ENCODE results near the gene CYP1A2.
"Not testable (repeated sequence)": the region's sequence is repeated elsewhere in the genome, so short reads cannot be mapped to it uniquely, and the experiment has no call there.

The CYP1A2 gene

GRCh38 chr15:74738239-74738638 is 10.4 kb upstream of the CYP1A2 start:
- H3K27ac ChIP-seq (ENCODE audit: insufficient read depth, low read depth, low read length, poor library complexity, severe bottlenecking); H3K4me1 ChIP-seq (ENCODE audit: control insufficient read depth, insufficient read depth, low read length); H3K4me3 ChIP-seq (ENCODE audit: insufficient read depth, low read depth, low read length); H3K36me3 ChIP-seq (ENCODE audit: control insufficient read depth, insufficient read depth, low read length); H3K9me3 ChIP-seq (ENCODE audit: control insufficient read depth, low read length): not testable (repeated sequence)
- 81 to 88% methylated on average over 5 of the region's 5 CpGs for WGBS, 2 experiments
- peaks cover 10% of the 10 kb centered on the region for H3K27me3 ChIP-seq (ENCODE audit: control insufficient read depth, insufficient read depth, low read length, poor library complexity, severe bottlenecking)

- Histone ChIP-seq H3K27me3 (ENCODE audit: control insufficient read depth, insufficient read depth, low read length, poor library complexity, severe bottlenecking) (peaks cover 19% of the 10 kb centered on the region), H3K36me3 (ENCODE audit: control insufficient read depth, insufficient read depth, low read length) (no peaks in the 10 kb centered on the region), H3K9me3 (ENCODE audit: control insufficient read depth, low read length) (no peaks in the 10 kb centered on the region), H3K4me1 (ENCODE audit: control insufficient read depth, insufficient read depth, low read length) (no peaks in the 10 kb centered on the region), H3K27ac (ENCODE audit: insufficient read depth, low read depth, low read length, poor library complexity, severe bottlenecking) (no peak overlapping the region), H3K4me3 (ENCODE audit: insufficient read depth, low read depth, low read length) (no peak overlapping the region)
- WGBS, 2 experiments, result 92% methylated on average over 5 of the region's 5 CpGs
These were observed 6.2 kb upstream of the CYP1A2 start for GRCh38 chr15:74742422-74742821.

- H3K36me3 ChIP-seq (ENCODE audit: control insufficient read depth, insufficient read depth, low read length), result no peaks in the 10 kb centered on the region
- peaks cover 8% of the 10 kb centered on the region for H3K4me1 ChIP-seq (ENCODE audit: control insufficient read depth, insufficient read depth, low read length)
- peaks cover 47% of the 10 kb centered on the region for H3K27me3 ChIP-seq (ENCODE audit: control insufficient read depth, insufficient read depth, low read length, poor library complexity, severe bottlenecking)
- no peak overlapping the region for H3K4me3 ChIP-seq (ENCODE audit: insufficient read depth, low read depth, low read length)
- no peak overlapping the region for H3K27ac ChIP-seq (ENCODE audit: insufficient read depth, low read depth, low read length, poor library complexity, severe bottlenecking)
- 87 to 89% methylated on average over 4 of the region's 4 CpGs for WGBS, 2 experiments
- H3K9me3 ChIP-seq (ENCODE audit: control insufficient read depth, low read length), result no peaks in the 10 kb centered on the region
These were observed 2.3 kb upstream of the CYP1A2 start for GRCh38 chr15:74746389-74746788.

GRCh38 chr15:74749832-74750231 is 1.2 kb downstream of the CYP1A2 start:
- H3K27me3 ChIP-seq (ENCODE audit: control insufficient read depth, insufficient read depth, low read length, poor library complexity, severe bottlenecking), result peaks cover 72% of the 10 kb centered on the region
- WGBS, 2 experiments, result 95 to 96% methylated on average over 20 of the region's 20 CpGs
- no peak overlapping the region for H3K4me3 ChIP-seq (ENCODE audit: insufficient read depth, low read depth, low read length)
- peaks cover 8% of the 10 kb centered on the region for H3K4me1 ChIP-seq (ENCODE audit: control insufficient read depth, insufficient read depth, low read length)
- H3K9me3 ChIP-seq (ENCODE audit: control insufficient read depth, low read length), result no peaks in the 10 kb centered on the region
- H3K36me3 ChIP-seq (ENCODE audit: control insufficient read depth, insufficient read depth, low read length), result no peaks in the 10 kb centered on the region
- no peak overlapping the region for H3K27ac ChIP-seq (ENCODE audit: insufficient read depth, low read depth, low read length, poor library complexity, severe bottlenecking)

GRCh38 chr15:74750751-74751150 is 2.1 kb downstream of the CYP1A2 start:
- H3K27ac ChIP-seq (ENCODE audit: insufficient read depth, low read depth, low read length, poor library complexity, severe bottlenecking), result no peak overlapping the region
- 18% methylated on average over 2 of the region's 2 CpGs for WGBS, 2 experiments
- H3K27me3 ChIP-seq (ENCODE audit: control insufficient read depth, insufficient read depth, low read length, poor library complexity, severe bottlenecking), result peaks cover 74% of the 10 kb centered on the region
- no peak overlapping the region for H3K4me3 ChIP-seq (ENCODE audit: insufficient read depth, low read depth, low read length)
- no peaks in the 10 kb centered on the region for H3K9me3 ChIP-seq (ENCODE audit: control insufficient read depth, low read length)
- peaks cover 8% of the 10 kb centered on the region for H3K4me1 ChIP-seq (ENCODE audit: control insufficient read depth, insufficient read depth, low read length)
- no peaks in the 10 kb centered on the region for H3K36me3 ChIP-seq (ENCODE audit: control insufficient read depth, insufficient read depth, low read length)

GRCh38 chr15:74752011-74752410 is 3.4 kb downstream of the CYP1A2 start:
- no peak overlapping the region for H3K27ac ChIP-seq (ENCODE audit: insufficient read depth, low read depth, low read length, poor library complexity, severe bottlenecking)
- WGBS, 2 experiments, result 84 to 85% methylated on average over 8 of the region's 8 CpGs
- H3K4me3 ChIP-seq (ENCODE audit: insufficient read depth, low read depth, low read length), result no peak overlapping the region
- H3K36me3 ChIP-seq (ENCODE audit: control insufficient read depth, insufficient read depth, low read length), result no peaks in the 10 kb centered on the region
- peaks cover 8% of the 10 kb centered on the region for H3K4me1 ChIP-seq (ENCODE audit: control insufficient read depth, insufficient read depth, low read length)
- H3K27me3 ChIP-seq (ENCODE audit: control insufficient read depth, insufficient read depth, low read length, poor library complexity, severe bottlenecking), result peaks cover 73% of the 10 kb centered on the region
- H3K9me3 ChIP-seq (ENCODE audit: control insufficient read depth, low read length), result no peaks in the 10 kb centered on the region

GRCh38 chr15:74752531-74752930 is 3.9 kb downstream of the CYP1A2 start:
- Histone ChIP-seq H3K4me3 (ENCODE audit: insufficient read depth, low read depth, low read length) (no peak overlapping the region), H3K27me3 (ENCODE audit: control insufficient read depth, insufficient read depth, low read length, poor library complexity, severe bottlenecking) (peaks cover 72% of the 10 kb centered on the region), H3K9me3 (ENCODE audit: control insufficient read depth, low read length) (no peaks in the 10 kb centered on the region), H3K27ac (ENCODE audit: insufficient read depth, low read depth, low read length, poor library complexity, severe bottlenecking) (no peak overlapping the region), H3K36me3 (ENCODE audit: control insufficient read depth, insufficient read depth, low read length) (no peaks in the 10 kb centered on the region), H3K4me1 (ENCODE audit: control insufficient read depth, insufficient read depth, low read length) (peaks cover 8% of the 10 kb centered on the region)
- WGBS, 2 experiments, result 85 to 86% methylated on average over 5 of the region's 5 CpGs

GRCh38 chr15:74754593-74755215 is 6.1 kb downstream of the CYP1A2 start:
- Histone ChIP-seq H3K27ac (ENCODE audit: insufficient read depth, low read depth, low read length, poor library complexity, severe bottlenecking) (no peak overlapping the region), H3K27me3 (ENCODE audit: control insufficient read depth, insufficient read depth, low read length, poor library complexity, severe bottlenecking) (peaks cover 63% of the 10 kb centered on the region), H3K9me3 (ENCODE audit: control insufficient read depth, low read length) (no peaks in the 10 kb centered on the region), H3K36me3 (ENCODE audit: control insufficient read depth, insufficient read depth, low read length) (no peaks in the 10 kb centered on the region), H3K4me3 (ENCODE audit: insufficient read depth, low read depth, low read length) (no peak overlapping the region), H3K4me1 (ENCODE audit: control insufficient read depth, insufficient read depth, low read length) (peaks cover 8% of the 10 kb centered on the region)
- 92 to 93% methylated on average over 20 of the region's 20 CpGs for WGBS, 2 experiments

- Histone ChIP-seq H3K4me3 (ENCODE audit: insufficient read depth, low read depth, low read length) (no peak overlapping the region), H3K36me3 (ENCODE audit: control insufficient read depth, insufficient read depth, low read length) (no peaks in the 10 kb centered on the region), H3K9me3 (ENCODE audit: control insufficient read depth, low read length) (no peaks in the 10 kb centered on the region), H3K4me1 (ENCODE audit: control insufficient read depth, insufficient read depth, low read length) (peaks cover 7% of the 10 kb centered on the region), H3K27ac (ENCODE audit: insufficient read depth, low read depth, low read length, poor library complexity, severe bottlenecking) (no peak overlapping the region), H3K27me3 (ENCODE audit: control insufficient read depth, insufficient read depth, low read length, poor library complexity, severe bottlenecking) (peaks cover 33% of the 10 kb centered on the region)
- 95 to 98% methylated on average over 8 of the region's 8 CpGs for WGBS, 2 experiments
These were observed 10.1 kb downstream of the CYP1A2 start for GRCh38 chr15:74758736-74759135.

GRCh38 chr15:74762791-74763150 is 14.1 kb downstream of the CYP1A2 start:
- no peaks in the 10 kb centered on the region for H3K36me3 ChIP-seq (ENCODE audit: control insufficient read depth, insufficient read depth, low read length)
- peaks cover 7% of the 10 kb centered on the region for H3K4me1 ChIP-seq (ENCODE audit: control insufficient read depth, insufficient read depth, low read length)
- no peak overlapping the region for H3K27ac ChIP-seq (ENCODE audit: insufficient read depth, low read depth, low read length, poor library complexity, severe bottlenecking)
- no peak overlapping the region for H3K4me3 ChIP-seq (ENCODE audit: insufficient read depth, low read depth, low read length)
- no peaks in the 10 kb centered on the region for H3K9me3 ChIP-seq (ENCODE audit: control insufficient read depth, low read length)
- 68 to 70% methylated on average over 6 of the region's 6 CpGs for WGBS, 2 experiments
- peaks cover 12% of the 10 kb centered on the region for H3K27me3 ChIP-seq (ENCODE audit: control insufficient read depth, insufficient read depth, low read length, poor library complexity, severe bottlenecking)

- Histone ChIP-seq H3K9me3 (ENCODE audit: control insufficient read depth, low read length) (no peaks in the 10 kb centered on the region), H3K36me3 (ENCODE audit: control insufficient read depth, insufficient read depth, low read length) (no peaks in the 10 kb centered on the region), H3K27me3 (ENCODE audit: control insufficient read depth, insufficient read depth, low read length, poor library complexity, severe bottlenecking) (peaks cover 12% of the 10 kb centered on the region), H3K4me1 (ENCODE audit: control insufficient read depth, insufficient read depth, low read length) (peaks cover 7% of the 10 kb centered on the region), H3K27ac (ENCODE audit: insufficient read depth, low read depth, low read length, poor library complexity, severe bottlenecking) (no peak overlapping the region), H3K4me3 (ENCODE audit: insufficient read depth, low read depth, low read length) (no peak overlapping the region)
- 91 to 92% methylated on average over 15 of the region's 15 CpGs for WGBS, 2 experiments
These were observed 14.8 kb downstream of the CYP1A2 start for GRCh38 chr15:74763416-74763815.

Data from ectodermal cell (in vitro differentiated cells).